Measurements from ENCODE around the gene CFAP410.

CFAP410 gene

GRCh38 chr21:44297525-44298290, 41.5 kb downstream of the CFAP410 start:
- FAIRE-seq, result peak; percentile 87
- DNase-seq (ENCODE audit: insufficient read length), result peak; percentile 86
- TF ChIP-seq POLR2A (IDR thresholded peaks at IDR 0.05; ENCODE audit: low read depth, low read length), result no peak
- TF ChIP-seq POLR2AphosphoS5 (IDR thresholded peaks at IDR 0.05; ENCODE audit: low read depth, low read length), result no peak
- TF ChIP-seq TAF1 (IDR thresholded peaks at IDR 0.05; ENCODE audit: borderline replicate concordance, low read depth, low read length), result no peak

GRCh38 chr21:44296916-44297315, 42.3 kb downstream of the CFAP410 start:
- DNase-seq (ENCODE audit: insufficient read length) (no peak), FAIRE-seq (no peak)
- TF ChIP-seq POLR2A (IDR thresholded peaks at IDR 0.05; ENCODE audit: low read depth, low read length) (no peak), POLR2AphosphoS5 (IDR thresholded peaks at IDR 0.05; ENCODE audit: low read depth, low read length) (no peak), TAF1 (IDR thresholded peaks at IDR 0.05; ENCODE audit: borderline replicate concordance, low read depth, low read length) (no peak)

GRCh38 chr21:44296103-44296519, 43.1 kb downstream of the CFAP410 start:
- no peak for DNase-seq (ENCODE audit: insufficient read length)
- FAIRE-seq, result peak; percentile 85
- TF ChIP-seq POLR2A (IDR thresholded peaks at IDR 0.05; ENCODE audit: low read depth, low read length) (no peak), POLR2AphosphoS5 (IDR thresholded peaks at IDR 0.05; ENCODE audit: low read depth, low read length) (no peak), TAF1 (IDR thresholded peaks at IDR 0.05; ENCODE audit: borderline replicate concordance, low read depth, low read length) (no peak)

GRCh38 chr21:44295646-44296045, 43.5 kb downstream of the CFAP410 start:
- DNase-seq (ENCODE audit: insufficient read length) (no peak), FAIRE-seq (peak; percentile 61)
- TF ChIP-seq POLR2A (IDR thresholded peaks at IDR 0.05; ENCODE audit: low read depth, low read length), result no peak
- TF ChIP-seq POLR2AphosphoS5 (IDR thresholded peaks at IDR 0.05; ENCODE audit: low read depth, low read length), result no peak
- TF ChIP-seq TAF1 (IDR thresholded peaks at IDR 0.05; ENCODE audit: borderline replicate concordance, low read depth, low read length), result no peak

GRCh38 chr21:44295163-44295573, 44.0 kb downstream of the CFAP410 start:
- DNase-seq (ENCODE audit: insufficient read length), result no peak
- TF ChIP-seq POLR2AphosphoS5 (IDR thresholded peaks at IDR 0.05; ENCODE audit: low read depth, low read length) (no peak), POLR2A (IDR thresholded peaks at IDR 0.05; ENCODE audit: low read depth, low read length) (no peak), TAF1 (IDR thresholded peaks at IDR 0.05; ENCODE audit: borderline replicate concordance, low read depth, low read length) (no peak)
- no peak for FAIRE-seq

GRCh38 chr21:44294391-44295162, 44.6 kb downstream of the CFAP410 start:
- FAIRE-seq (no peak), DNase-seq (ENCODE audit: insufficient read length) (no peak)
- TF ChIP-seq TAF1 (IDR thresholded peaks at IDR 0.05; ENCODE audit: borderline replicate concordance, low read depth, low read length) (no peak), POLR2AphosphoS5 (IDR thresholded peaks at IDR 0.05; ENCODE audit: low read depth, low read length) (no peak), POLR2A (IDR thresholded peaks at IDR 0.05; ENCODE audit: low read depth, low read length) (no peak)

GRCh38 chr21:44293551-44294231, 45.5 kb downstream of the CFAP410 start:
- DNase-seq (ENCODE audit: insufficient read length), result no peak
- TF ChIP-seq POLR2AphosphoS5 (IDR thresholded peaks at IDR 0.05; ENCODE audit: low read depth, low read length) (no peak), TAF1 (IDR thresholded peaks at IDR 0.05; ENCODE audit: borderline replicate concordance, low read depth, low read length) (no peak), POLR2A (IDR thresholded peaks at IDR 0.05; ENCODE audit: low read depth, low read length) (no peak)
- FAIRE-seq, result no peak

- no peak for DNase-seq (ENCODE audit: insufficient read length)
- TF ChIP-seq POLR2A (IDR thresholded peaks at IDR 0.05; ENCODE audit: low read depth, low read length), result no peak
- no peak for TF ChIP-seq POLR2AphosphoS5 (IDR thresholded peaks at IDR 0.05; ENCODE audit: low read depth, low read length)
- no peak for TF ChIP-seq TAF1 (IDR thresholded peaks at IDR 0.05; ENCODE audit: borderline replicate concordance, low read depth, low read length)
- no peak for FAIRE-seq
These were observed 46.4 kb downstream of the CFAP410 start for GRCh38 chr21:44292812-44293195.

GRCh38 chr21:44291936-44292811, 47.0 kb downstream of the CFAP410 start:
- TF ChIP-seq POLR2AphosphoS5 (IDR thresholded peaks at IDR 0.05; ENCODE audit: low read depth, low read length), result no peak
- no peak for TF ChIP-seq TAF1 (IDR thresholded peaks at IDR 0.05; ENCODE audit: borderline replicate concordance, low read depth, low read length)
- TF ChIP-seq POLR2A (IDR thresholded peaks at IDR 0.05; ENCODE audit: low read depth, low read length), result no peak
- FAIRE-seq (no peak), DNase-seq (ENCODE audit: insufficient read length) (no peak)

GRCh38 chr21:44291078-44291935, 47.9 kb downstream of the CFAP410 start:
- no peak for FAIRE-seq
- no peak for TF ChIP-seq POLR2A (IDR thresholded peaks at IDR 0.05; ENCODE audit: low read depth, low read length)
- TF ChIP-seq POLR2AphosphoS5 (IDR thresholded peaks at IDR 0.05; ENCODE audit: low read depth, low read length), result no peak
- no peak for TF ChIP-seq TAF1 (IDR thresholded peaks at IDR 0.05; ENCODE audit: borderline replicate concordance, low read depth, low read length)
- DNase-seq (ENCODE audit: insufficient read length), result no peak
